SU-DHL-6 (cell line): Measurements from ENCODE around the gene TMEM178B.

Source experiments
- H2AFZ ChIP-seq: fragments of 200-600 bp; sonication (generic); 2 replicates; pipeline ENCODE4 v1.6.1; 2014; ENCODE audit warnings: low read depth, mild to moderate bottlenecking, moderate library complexity, mixed read lengths, antibody characterized with exemption, low read length; ENCODE audit not compliant: severe bottlenecking
- H3F3A ChIP-seq: fragments of 200-600 bp; shearing (Covaris generic); 2 replicates; pipeline ENCODE4 v1.6.0; 2016; ENCODE audit warnings: antibody characterized with exemption, mild to moderate bottlenecking; ENCODE audit not compliant: insufficient read depth
- H3K27ac ChIP-seq: fragments of 200-600 bp; sonication (generic); 2 replicates; pipeline ENCODE4 v1.5.1; 2016; ENCODE audit warnings: low read depth, mild to moderate bottlenecking, low read length, moderate library complexity, mixed read lengths
- H3K27me3 ChIP-seq: fragments of 200-600 bp; sonication (generic), shearing (Covaris generic); 2 replicates; pipeline ENCODE4 v1.6.0; 2014; ENCODE audit warnings: mild to moderate bottlenecking, low read length
- H3K36me3 ChIP-seq: fragments of 200-600 bp; sonication (generic); 2 replicates; pipeline ENCODE4 v1.6.1; 2014; ENCODE audit warnings: mild to moderate bottlenecking, low read length, mixed read lengths
- H3K4me2 ChIP-seq: fragments of 300-600, 200-600 bp; shearing (Covaris generic), sonication (generic); 2 replicates; pipeline ENCODE4 v1.6.0; 2014; ENCODE audit warnings: low read length, low read depth, mild to moderate bottlenecking; ENCODE audit not compliant: poor library complexity, severe bottlenecking
- H3K4me3 ChIP-seq: fragments of 200-600 bp; sonication (generic); 2 replicates; pipeline ENCODE4 v1.5.1; 2014; ENCODE audit warnings: antibody characterized with exemption, low read length, mild to moderate bottlenecking, mixed read lengths; ENCODE audit not compliant: insufficient read depth, poor library complexity, severe bottlenecking
- H3K79me2 ChIP-seq: fragments of 200-600 bp; sonication (generic); 2 replicates; pipeline ENCODE4 v1.6.1; 2014; ENCODE audit warnings: mild to moderate bottlenecking, low read length, moderate library complexity; ENCODE audit not compliant: insufficient read depth
- H3K9ac ChIP-seq: fragments of 200-600 bp; sonication (generic); 2 replicates; pipeline ENCODE4 v1.7.0; 2014; ENCODE audit warnings: mild to moderate bottlenecking, low read length
- H3K9me2 ChIP-seq: fragments of 200-600 bp; sonication (generic); replicated peaks from 2 replicates; pipeline ENCODE4 v1.6.1; 2014; ENCODE audit warnings: low read length; ENCODE audit not compliant: insufficient read depth
- H3K9me3 ChIP-seq: fragments of 200-600 bp; sonication (generic); 2 replicates; pipeline ENCODE4 v1.6.1; 2014; ENCODE audit warnings: low read length, mixed read lengths; ENCODE audit not compliant: insufficient read depth
- H4K20me1 ChIP-seq: fragments of 200-600 bp; sonication (generic); 2 replicates; pipeline ENCODE4 v1.6.1; 2014; ENCODE audit warnings: low read depth, mild to moderate bottlenecking, antibody characterized with exemption, low read length, moderate library complexity, mixed read lengths
- CTCF ChIP-seq: fragments of 200-600 bp; sonication (generic); IDR thresholded peaks from one replicate; pipeline ENCODE4 v1.5.1; 2017; ENCODE audit warnings: antibody characterized with exemption, mild to moderate bottlenecking, low read length, moderate library complexity; ENCODE audit not compliant: insufficient read depth, poor library complexity, severe bottlenecking
- EZH2phosphoT487 ChIP-seq: fragments of 200-600 bp; sonication (generic), shearing (Covaris generic); conservative IDR thresholded peaks from 2 replicates; pipeline ENCODE4 v1.6.1; 2018; ENCODE audit warnings: mild to moderate bottlenecking, antibody characterized with exemption, low read length, moderate library complexity, mixed read lengths

Gene TMEM178B

GRCh38 chr7:141522657-141523342 is 448.9 kb downstream of the TMEM178B start:
- no peak overlapping the region for H3K27ac ChIP-seq
- no peaks in the 10 kb centered on the region for H3K9me3 ChIP-seq
- no peaks in the 10 kb centered on the region for H4K20me1 ChIP-seq
- TF ChIP-seq EZH2phosphoT487 (no peak), CTCF (no peak)
- H3K27me3 ChIP-seq: no peaks in the 10 kb centered on the region
- H2AFZ ChIP-seq: no peak overlapping the region
- no peaks in the 10 kb centered on the region for H3K79me2 ChIP-seq
- no peak overlapping the region for H3K4me2 ChIP-seq
- H3K36me3 ChIP-seq: no peaks in the 10 kb centered on the region
- no peak overlapping the region for H3K4me3 ChIP-seq
- H3K9ac ChIP-seq: no peak overlapping the region
- no peaks in the 10 kb centered on the region for H3F3A ChIP-seq
- no peaks in the 10 kb centered on the region for H3K9me2 ChIP-seq

- no peak overlapping the region for H3K27ac ChIP-seq
- H3K27me3 ChIP-seq: no peaks in the 10 kb centered on the region
- no peaks in the 10 kb centered on the region for H4K20me1 ChIP-seq
- H3F3A ChIP-seq: no peaks in the 10 kb centered on the region
- H3K79me2 ChIP-seq: no peaks in the 10 kb centered on the region
- H3K9ac ChIP-seq: no peak overlapping the region
- H3K9me3 ChIP-seq: no peaks in the 10 kb centered on the region
- TF ChIP-seq CTCF (no peak), EZH2phosphoT487 (no peak)
- H3K9me2 ChIP-seq: no peaks in the 10 kb centered on the region
- H3K36me3 ChIP-seq: no peaks in the 10 kb centered on the region
- no peak overlapping the region for H3K4me3 ChIP-seq
- H2AFZ ChIP-seq: no peak overlapping the region
- no peak overlapping the region for H3K4me2 ChIP-seq
Measured at GRCh38 chr7:141525973-141526514, 452.2 kb downstream of the TMEM178B start.

GRCh38 chr7:141527076-141527475 is 453.2 kb downstream of the TMEM178B start:
- Histone ChIP-seq H3K36me3 (no peaks in the 10 kb centered on the region), H3K9me2 (no peaks in the 10 kb centered on the region), H3K4me3 (no peak overlapping the region), H3K9ac (no peak overlapping the region), H3K9me3 (no peaks in the 10 kb centered on the region), H3K4me2 (no peak overlapping the region), H3K27me3 (no peaks in the 10 kb centered on the region), H3K27ac (no peak overlapping the region), H4K20me1 (no peaks in the 10 kb centered on the region), H3K79me2 (no peaks in the 10 kb centered on the region), H2AFZ (no peak overlapping the region), H3F3A (no peaks in the 10 kb centered on the region)
- TF ChIP-seq EZH2phosphoT487 (no peak), CTCF (no peak)
